NCI-H2196 (cell line): ENCODE measurements around the gene ARHGAP24.

Experiments
- DNase-seq: peaks from one replicate; lab custom pipeline; 2025; ENCODE audit not compliant: unreplicated experiment; lab: John Stamatoyannopoulos, UW

Gene ARHGAP24

DNA sequence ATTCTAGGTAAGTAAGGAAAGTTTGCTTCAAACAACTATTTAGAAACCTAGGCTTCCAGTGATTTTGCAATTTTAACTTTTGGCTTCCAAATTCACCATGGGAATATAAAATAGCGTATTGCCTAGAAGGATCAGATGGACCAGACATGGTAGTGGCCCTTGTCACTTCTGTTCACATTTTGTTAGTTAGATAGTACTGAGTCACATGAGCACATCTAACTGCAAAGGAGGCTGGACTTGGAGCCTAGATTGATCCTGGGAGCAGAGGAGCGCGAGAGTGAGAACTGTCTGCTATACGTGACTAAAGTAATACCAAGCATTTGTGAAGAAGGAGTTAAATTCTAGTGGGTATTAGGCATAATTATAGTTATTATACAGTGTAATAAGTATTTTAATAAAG is 102.4 kb downstream of the ARHGAP24 start:
- DNase-seq: no peak

DNA sequence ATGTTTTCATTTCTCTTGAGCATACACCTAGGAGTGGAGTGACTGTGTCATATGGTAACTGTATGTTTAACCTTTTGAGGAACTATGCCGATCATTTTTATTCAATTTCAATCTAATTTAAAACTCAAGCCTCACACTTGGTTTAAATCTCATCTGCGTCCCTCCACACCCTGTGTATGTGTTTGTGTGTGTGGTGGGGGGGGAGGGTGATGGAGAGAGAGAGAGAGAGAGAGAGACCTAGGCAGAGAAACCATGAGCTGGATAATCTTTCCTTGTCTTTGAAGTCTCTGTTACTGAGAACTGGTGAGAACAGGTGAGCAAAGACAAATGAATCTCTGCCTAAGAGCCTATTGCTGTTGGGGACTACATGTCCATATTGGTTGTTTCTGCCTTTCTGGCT is 105.0 kb downstream of the ARHGAP24 start:
- DNase-seq: no peak

DNA sequence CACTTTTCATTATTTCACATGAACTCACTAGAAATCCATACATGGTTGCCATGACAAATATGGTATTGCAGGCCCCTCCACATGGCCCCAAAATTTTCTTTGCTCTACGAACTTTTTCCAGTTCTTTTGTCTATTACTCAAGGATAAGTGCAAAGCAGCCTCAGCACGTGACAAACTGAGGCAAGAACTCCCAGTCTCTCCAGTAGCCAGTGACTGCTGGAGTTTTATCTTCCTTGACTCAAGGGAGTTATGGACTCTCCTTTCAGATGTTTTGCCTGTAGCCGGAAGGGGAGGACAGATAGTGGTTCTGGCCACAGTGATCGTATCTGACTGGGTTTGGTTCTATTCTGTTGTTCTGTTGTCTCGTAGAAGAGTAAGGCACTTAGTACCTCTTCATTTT is 105.5 kb downstream of the ARHGAP24 start:
- DNase-seq: no peak

DNA sequence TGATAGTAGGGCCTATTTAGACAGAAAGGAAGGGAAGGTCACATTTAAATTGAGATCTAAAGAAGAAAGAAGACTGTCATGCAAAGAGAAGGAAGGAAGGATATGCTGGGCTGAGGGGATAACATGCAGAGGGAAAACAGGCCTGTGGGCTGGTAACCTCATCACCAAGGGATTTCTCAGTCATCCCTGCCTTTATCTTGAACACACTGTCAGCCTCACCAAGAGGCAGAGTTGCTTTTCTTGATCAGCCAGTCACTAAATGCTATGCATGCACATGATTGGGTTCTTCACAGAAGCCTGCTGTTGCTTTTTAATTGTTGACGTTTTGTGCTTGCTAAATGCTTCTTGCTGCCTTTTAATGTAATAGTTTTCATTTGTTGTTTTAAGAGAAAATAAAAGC is 113.0 kb downstream of the ARHGAP24 start:
- no peak for DNase-seq

DNA sequence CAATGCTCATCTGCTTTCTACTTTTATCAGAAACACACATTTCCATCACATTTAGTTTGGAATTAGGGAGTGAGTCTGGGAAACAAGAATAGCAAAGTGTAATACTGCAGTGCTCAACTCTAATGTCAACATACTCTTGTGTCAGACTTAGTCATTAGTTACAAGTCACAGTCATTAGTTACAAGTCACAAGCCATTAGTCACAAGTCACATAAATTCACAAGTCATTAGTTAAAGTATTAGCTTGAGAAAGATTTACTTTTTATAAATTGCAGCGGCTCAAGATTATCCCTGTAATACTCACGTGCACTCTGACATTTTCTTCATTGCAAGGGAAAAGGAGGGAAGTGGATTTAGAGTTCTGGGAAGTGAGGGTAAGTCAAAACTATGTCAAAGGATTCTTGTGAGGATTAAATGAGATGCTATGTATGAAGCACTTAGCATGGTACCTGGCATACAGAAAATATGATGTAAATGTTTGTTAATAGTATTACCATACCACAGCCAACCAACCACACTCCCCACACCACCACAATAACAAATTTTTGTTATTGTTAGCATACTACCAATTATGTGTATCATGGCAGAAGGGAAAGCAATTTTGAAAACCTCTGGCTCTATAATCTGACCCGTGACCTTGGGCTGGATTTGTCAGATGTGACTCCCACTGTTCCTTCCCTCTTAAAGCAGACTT is 116.6 kb downstream of the ARHGAP24 start:
- DNase-seq: no peak

DNA sequence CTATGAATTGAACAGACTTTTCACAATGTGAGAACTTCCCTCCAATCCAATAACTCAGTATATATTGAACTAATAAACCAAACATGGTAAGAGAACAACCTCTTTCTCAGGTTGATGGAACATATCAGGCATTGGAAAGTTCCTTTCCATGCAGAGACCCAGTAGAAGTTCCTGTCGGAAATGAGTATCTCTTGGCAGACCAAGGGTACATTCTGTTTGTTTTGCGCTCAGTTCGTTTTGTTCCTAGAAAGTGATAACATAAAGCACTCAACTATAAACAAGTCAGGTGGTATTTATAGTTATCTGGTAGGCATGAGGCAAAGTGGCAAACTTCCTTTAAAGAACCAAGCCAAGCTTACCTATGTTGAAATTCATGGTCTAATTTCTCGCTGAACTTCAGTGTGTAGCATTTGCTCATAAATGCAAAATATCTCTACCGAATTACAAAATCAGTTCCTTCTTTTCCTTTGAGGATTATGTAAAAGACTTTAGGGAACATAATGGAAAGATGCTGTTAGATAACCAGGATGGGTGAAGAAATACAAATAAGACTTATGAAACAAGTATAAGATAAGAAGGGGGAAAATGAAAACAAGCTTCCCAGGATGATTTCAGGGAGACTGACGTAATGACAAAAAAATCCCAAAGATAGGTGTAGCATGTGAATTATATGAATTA is 120.3 kb downstream of the ARHGAP24 start:
- no peak for DNase-seq

DNA sequence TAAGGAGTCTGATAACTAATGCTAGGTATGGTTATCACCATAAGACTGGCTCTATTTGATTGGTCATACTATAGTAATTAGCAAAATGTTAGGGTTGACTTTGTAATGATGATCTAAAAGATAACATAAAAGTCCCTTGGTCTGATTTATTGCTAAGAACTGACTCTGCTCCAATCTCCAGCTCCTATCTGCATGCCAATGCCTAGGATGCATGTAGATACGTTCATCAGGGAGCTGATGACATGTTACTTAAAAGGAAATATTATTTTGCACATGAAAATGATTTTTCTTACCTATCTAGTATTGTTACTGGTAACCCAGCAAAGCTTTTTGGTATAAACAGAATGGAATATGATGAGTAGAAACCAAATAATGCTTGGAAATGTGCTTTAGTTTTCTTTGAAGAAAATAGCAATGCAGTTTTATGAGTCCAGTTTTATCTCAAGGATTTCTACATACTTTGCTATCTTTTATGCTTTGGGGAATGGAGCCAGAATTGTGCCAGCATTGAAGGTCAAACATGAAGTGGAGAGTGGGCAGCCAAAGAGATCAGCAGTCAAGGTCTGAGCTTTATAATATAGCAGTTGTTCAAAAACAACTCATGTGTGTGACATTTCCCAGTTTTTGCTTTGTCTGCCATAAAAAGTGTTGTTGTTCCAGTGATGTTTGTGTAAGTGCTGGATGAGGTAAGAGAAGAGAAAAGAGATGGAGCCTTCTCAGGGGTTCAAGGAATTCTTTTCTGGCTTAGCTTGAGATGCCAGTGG is 121.0 kb downstream of the ARHGAP24 start:
- DNase-seq: no peak

DNA sequence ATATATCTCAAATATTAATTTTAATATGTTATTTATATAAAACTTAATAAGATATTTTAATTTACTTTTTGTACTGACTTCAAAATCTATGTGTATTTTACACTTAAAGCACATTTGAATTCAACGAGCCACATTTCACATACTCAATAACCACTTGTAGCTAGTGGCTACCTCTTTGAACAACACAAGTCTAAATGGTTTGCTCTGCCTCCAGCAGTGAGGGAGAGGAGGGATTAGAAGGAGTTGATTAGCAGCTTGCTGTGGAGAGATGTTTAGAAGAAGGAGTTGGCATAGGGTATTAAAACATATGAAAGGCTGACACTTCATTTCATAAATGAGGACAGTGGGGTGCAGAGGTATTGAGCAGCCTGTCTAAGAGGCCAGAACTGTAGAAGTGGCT is 124.0 kb downstream of the ARHGAP24 start:
- DNase-seq: peak; percentile 1

DNA sequence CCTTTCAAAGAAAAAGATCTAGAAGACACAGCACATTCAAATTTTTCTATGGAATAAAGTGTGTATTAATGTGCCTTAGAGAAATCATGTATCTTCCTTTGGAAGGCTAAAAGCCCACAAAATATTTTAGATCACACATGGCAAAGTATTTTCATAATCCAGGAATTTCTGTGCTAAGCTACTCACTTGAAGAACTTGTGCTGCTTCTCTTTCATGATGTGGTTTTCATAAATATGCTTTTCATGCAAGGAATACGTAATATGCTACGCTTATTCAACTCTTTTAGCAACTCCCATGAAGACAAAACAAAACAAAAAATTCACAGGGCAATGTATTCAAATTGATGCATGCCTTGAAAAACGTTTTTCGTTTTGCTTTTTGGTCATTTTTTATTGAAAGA is 125.6 kb downstream of the ARHGAP24 start:
- DNase-seq: no peak

DNA sequence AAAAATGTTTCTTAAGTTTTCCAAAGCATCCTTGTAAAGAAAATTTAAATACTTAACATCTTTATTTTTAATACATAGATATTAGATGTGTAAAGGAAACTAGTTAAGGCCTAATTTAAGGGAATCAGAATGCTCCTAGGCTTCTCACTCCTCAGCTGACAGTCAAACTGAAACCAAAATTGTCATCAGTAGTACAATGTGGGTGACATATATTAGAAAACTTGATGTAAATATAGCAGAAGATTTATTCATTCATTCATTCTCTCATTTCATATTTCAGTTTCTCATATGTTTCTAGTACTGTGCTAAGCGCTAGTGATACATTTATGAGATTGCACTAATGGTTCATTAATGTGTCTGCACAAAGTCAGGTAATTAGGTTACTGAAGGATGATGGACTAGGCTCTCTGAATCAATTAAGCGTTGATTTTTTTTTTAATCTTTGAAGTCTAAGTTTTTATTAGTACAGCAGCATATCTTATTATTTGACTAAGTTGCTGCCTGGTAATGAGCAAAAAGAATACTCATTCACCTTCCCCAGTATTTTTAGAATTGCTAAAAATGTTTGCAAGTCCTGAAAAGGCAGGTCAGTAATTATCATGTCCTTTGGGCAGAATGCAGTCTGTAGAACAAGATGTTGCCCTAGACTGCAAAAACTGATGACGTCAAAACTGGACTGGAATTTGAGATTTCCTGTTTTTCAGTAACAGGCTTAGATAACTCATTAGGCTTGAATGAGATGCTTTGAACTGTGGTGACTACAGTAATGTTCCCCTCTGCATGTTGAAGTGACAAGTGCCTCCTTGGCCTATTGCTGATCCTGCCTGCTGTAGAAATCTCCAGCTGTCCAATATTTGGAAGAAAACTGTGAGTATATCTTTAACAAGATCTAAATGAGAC is 128.7 kb downstream of the ARHGAP24 start:
- peak; percentile 11 for DNase-seq

DNA sequence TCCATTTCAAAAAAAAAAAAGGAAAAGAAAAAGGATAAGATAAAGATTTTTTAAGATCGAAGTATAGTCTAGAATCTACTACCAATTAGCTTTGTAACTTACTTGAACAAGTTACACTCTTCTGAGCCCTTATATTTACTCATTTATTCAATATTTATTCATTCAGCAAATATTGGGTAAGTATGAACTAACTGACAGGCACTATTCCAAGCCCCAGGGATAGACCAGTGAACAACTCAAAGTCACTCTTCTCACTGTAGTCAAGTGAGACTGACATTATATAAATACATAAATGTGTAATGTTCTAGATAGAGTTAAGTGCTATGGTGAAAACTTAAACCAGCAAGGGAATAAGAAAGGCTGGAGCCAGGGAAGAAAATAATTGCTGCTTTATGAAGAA is 131.6 kb downstream of the ARHGAP24 start:
- no peak for DNase-seq

DNA sequence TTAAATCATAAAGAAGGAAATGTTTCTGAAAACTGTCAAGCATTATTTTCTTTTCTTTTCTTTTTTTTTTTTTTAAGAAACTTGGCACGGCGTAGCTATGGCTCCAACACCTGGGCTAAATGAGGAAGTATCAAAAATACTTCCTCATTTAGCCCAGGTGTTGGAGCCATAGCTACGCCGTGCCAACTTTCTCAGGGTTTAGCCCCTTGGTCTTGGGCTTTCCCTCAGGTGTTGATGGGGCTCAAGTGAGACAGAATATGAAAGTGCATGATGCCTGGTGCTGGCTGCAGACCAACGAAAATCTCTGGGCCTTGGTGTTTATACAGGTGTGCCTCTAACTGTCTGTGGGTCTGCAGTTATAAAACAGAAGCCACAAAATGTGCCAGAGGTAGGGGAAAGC is 132.7 kb downstream of the ARHGAP24 start:
- DNase-seq: peak; percentile 52

DNA sequence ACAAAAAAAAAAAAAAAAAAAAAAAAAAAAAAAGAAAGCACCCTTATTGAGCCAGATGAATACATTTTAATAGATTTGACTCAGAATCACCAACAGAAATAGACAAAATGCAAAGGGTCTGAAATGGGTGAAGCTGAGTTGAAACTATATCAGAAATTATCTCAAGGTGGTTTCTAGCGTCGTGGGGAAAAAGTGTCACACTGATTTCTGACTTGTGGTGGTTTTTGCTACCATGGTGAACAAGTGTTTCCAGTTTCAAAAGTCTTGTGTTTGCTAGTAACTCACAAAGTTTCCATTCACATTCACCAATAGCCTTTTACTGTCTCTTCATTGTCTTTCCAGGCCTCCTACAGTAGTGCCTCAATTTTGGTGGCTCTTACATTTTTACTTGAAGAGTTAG is 135.5 kb downstream of the ARHGAP24 start:
- no peak for DNase-seq

DNA sequence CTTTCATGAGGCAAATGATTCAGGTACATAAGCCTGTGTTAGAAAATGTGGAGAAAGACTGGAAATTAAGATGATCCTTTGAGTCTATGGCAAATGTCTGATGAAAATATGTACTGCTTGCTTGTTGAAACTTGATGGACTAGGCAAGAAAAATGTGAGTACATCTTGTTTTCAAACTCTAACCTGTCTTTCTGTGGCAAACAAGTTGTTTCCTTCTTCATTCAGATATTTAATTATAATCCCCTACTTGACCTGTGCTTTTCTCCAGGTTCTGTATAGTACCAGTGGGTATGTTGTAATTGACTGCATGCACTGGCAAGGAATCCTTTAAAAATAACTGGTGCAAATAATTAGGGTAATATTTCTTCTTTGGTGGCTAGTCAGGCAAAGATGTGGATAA is 136.7 kb downstream of the ARHGAP24 start:
- DNase-seq: no peak

DNA sequence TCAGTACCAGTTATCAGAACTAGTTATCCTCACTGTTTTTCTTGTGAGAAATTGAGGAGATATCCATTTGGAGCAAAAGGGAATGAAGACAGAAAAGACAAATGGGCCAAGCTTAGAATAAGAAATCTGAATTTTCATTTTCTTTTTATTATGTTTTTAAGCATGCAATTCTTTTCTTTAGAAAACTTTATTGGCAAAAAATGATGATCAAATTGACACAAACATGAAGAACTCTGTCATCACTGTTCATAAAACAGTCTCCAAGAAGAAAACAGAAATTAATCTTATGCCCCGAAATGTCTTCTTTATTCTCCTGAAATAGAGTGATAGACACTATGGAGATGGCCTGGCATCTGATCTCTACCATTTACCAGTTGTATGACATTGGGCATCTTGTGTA is 139.0 kb downstream of the ARHGAP24 start:
- no peak for DNase-seq

DNA sequence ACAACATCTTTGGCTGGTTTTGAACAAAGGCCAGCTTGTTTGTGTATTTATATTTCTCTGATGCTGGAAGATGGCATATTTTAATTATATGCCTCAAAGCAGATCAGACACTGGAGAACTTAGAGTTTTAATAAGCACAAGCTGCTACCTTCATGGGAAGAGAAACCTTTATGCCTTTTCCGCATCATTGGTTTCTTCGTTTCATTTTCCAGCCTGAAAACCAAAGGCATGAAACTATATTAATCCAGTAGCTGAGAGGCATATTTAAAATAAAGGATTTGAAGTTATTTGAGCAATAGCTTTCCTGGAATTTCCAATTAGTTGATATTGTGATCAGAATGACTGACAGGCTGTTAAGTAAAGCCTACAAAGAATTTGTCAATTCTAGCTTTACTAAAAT is 141.0 kb downstream of the ARHGAP24 start:
- no peak for DNase-seq

DNA sequence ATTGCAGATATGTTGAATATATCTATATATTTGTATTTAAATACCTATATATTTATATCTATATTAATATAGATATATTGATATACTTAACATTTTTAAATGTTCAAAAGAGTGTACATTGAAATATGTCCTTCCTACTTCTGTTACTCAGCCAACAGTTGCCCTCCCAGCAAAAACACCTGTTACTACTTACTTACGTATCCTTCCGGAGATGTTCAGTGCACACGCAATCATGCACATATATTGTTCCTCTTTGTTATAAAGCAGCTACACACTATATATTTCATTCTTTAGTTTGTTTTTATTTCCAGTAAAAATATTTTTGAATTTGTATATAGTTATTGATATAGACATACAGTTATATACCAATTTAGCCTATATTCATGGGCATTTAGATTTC is 142.3 kb downstream of the ARHGAP24 start:
- no peak for DNase-seq

DNA sequence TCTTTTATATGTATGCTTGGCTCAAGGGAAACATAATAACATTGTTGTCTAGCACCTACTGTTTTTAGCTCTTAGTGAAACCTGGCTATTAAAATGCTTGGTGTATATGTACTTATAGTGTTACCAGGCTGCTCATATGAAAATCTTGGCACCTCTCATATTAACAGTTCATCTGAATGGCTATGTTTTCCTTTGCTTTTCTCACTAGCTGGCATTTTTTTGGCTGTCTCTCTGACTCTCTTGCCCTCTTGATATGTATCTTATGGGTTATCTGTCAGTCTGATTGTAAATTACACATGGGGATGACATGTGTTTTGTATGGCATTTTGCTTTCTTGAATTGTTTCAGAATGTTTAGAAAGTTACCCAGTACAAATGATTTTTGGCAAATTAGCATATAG is 158.0 kb downstream of the ARHGAP24 start:
- no peak for DNase-seq

DNA sequence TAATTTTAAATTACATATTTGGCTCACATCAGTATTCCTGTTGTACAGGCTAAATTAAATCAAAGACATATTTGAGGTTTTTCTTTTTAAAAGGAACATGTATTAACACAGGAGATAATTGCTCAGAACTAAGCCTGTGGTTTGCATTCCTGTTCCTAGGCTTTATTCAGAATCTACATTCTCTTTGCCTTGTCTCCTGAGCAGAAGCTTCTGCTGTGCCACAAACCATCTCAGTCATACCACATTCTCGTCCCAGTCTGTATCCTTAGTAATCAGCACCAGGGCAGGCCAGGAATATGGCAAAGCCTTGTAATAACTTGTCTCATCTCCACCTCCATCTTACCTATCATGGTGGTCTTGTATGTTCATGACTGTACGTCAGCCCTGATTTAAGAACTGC is 162.8 kb downstream of the ARHGAP24 start:
- no peak for DNase-seq

DNA sequence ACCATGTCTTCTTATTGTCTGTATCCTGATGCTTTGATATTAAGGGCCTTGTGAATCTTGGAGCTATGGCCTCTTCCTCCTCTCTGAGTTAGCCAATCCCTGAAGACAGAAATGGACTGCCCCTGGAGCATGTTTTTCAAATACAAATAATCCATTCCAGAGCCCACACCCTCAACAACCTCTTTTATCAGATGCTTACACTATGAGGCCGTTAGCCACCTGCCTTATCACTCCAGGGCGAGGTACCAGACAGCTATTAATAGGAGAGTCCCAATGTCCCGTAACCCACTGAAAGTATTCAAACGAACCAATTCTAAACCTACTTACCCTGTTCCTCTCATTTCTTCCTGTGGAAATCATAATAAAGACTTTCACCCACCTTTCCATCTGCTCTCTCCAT is 165.0 kb downstream of the ARHGAP24 start:
- DNase-seq: no peak
